HEK293 (cell line): Measurements from ENCODE around the gene PTDSS2.

Experiments
- FEZF1 ChIP-seq: fragments of 450-650 bp; formaldehyde crosslinking; IDR thresholded peaks from 2 replicates; pipeline ENCODE4 v1.5.1; 2016; ENCODE audit warnings: missing biosample characterization, missing genetic modification characterization
- IKZF3 ChIP-seq: fragments of 450-650 bp; IDR thresholded peaks from 2 replicates; pipeline ENCODE4 v1.5.0; 2018; ENCODE audit warnings: missing biosample characterization, mild to moderate bottlenecking, missing genetic modification characterization, moderate library complexity
- KLF9 ChIP-seq: fragments of 450-650 bp; formaldehyde crosslinking; IDR thresholded peaks from 2 replicates; pipeline ENCODE4 v1.5.1; 2016; ENCODE audit warnings: missing biosample characterization, missing genetic modification characterization, low read depth
- SALL2 ChIP-seq: fragments of 450-650 bp; formaldehyde crosslinking; IDR thresholded peaks from 2 replicates; pipeline ENCODE4 v1.5.0; 2017; ENCODE audit warnings: missing biosample characterization, mild to moderate bottlenecking, missing genetic modification characterization, borderline replicate concordance
- SP3 ChIP-seq: fragments of 450-650 bp; formaldehyde crosslinking; IDR thresholded peaks from 2 replicates; pipeline ENCODE4 v1.5.1; 2016; ENCODE audit warnings: missing biosample characterization, missing genetic modification characterization
- SP7 ChIP-seq: fragments of 450-650 bp; formaldehyde crosslinking; IDR thresholded peaks from 2 replicates; pipeline ENCODE4 v1.5.1; 2016; ENCODE audit warnings: missing biosample characterization, missing genetic modification characterization
- ZBTB20 ChIP-seq: fragments of 450-650 bp; formaldehyde crosslinking; IDR thresholded peaks from 2 replicates; pipeline ENCODE4 v1.5.1; 2016; ENCODE audit warnings: missing biosample characterization, missing genetic modification characterization
- ZBTB7A ChIP-seq: fragments of 450-650 bp; formaldehyde crosslinking; IDR thresholded peaks from 2 replicates; pipeline ENCODE4 v1.5.1; 2016; ENCODE audit warnings: low read depth, missing biosample characterization, missing genetic modification characterization
- ZFHX2 ChIP-seq: fragments of 450-650 bp; formaldehyde crosslinking; conservative IDR thresholded peaks from 2 replicates; pipeline ENCODE4 v1.5.1; 2016; ENCODE audit warnings: missing biosample characterization, missing genetic modification characterization
- ZNF114 ChIP-seq: fragments of 450-650 bp; formaldehyde crosslinking; IDR thresholded peaks from 2 replicates; pipeline ENCODE4 v1.5.0; 2017; ENCODE audit warnings: missing biosample characterization, missing genetic modification characterization
- ZNF174 ChIP-seq: fragments of 450-650 bp; formaldehyde crosslinking; IDR thresholded peaks from 2 replicates; pipeline ENCODE4 v1.5.0; 2017; ENCODE audit warnings: missing biosample characterization, mild to moderate bottlenecking, missing genetic modification characterization
- ZNF184 ChIP-seq: fragments of 450-650 bp; IDR thresholded peaks from 2 replicates; pipeline ENCODE4 v1.5.1; 2018; ENCODE audit warnings: missing biosample characterization, mild to moderate bottlenecking, missing genetic modification characterization
- ZNF280D ChIP-seq: fragments of 450-650 bp; formaldehyde crosslinking; IDR thresholded peaks from 2 replicates; pipeline ENCODE4 v1.5.1; 2016; ENCODE audit warnings: missing biosample characterization, missing genetic modification characterization
- ZNF37A ChIP-seq: fragments of 450-650 bp; IDR thresholded peaks from 2 replicates; pipeline ENCODE4 v1.5.1; 2018; ENCODE audit warnings: missing biosample characterization, missing genetic modification characterization
- ZNF391 ChIP-seq: fragments of 450-650 bp; formaldehyde crosslinking; IDR thresholded peaks from 2 replicates; pipeline ENCODE4 v1.5.1; 2016; ENCODE audit warnings: low read depth, missing biosample characterization, missing genetic modification characterization, borderline replicate concordance
- ZNF423 ChIP-seq: fragments of 450-650 bp; formaldehyde crosslinking; IDR thresholded peaks from 2 replicates; pipeline ENCODE4 v1.5.1; 2016; ENCODE audit warnings: missing biosample characterization, missing genetic modification characterization
- ZNF426 ChIP-seq: fragments of 450-650 bp; formaldehyde crosslinking; IDR thresholded peaks from 2 replicates; pipeline ENCODE4 v1.5.1; 2017; ENCODE audit warnings: missing biosample characterization, missing genetic modification characterization, mild to moderate bottlenecking, inconsistent platforms, moderate library complexity
- ZNF561 ChIP-seq: fragments of 450-650 bp; IDR thresholded peaks from 2 replicates; pipeline ENCODE4 v1.5.1; 2018; ENCODE audit warnings: missing biosample characterization, missing genetic modification characterization, borderline replicate concordance
- TF ChIP-seq, protein P1 (sequence below): fragments of 450-650 bp; formaldehyde crosslinking; IDR thresholded peaks from 2 replicates; pipeline ENCODE4 v1.5.1; 2016; ENCODE audit warnings: missing biosample characterization, missing genetic modification characterization, low read depth
- TF ChIP-seq, protein P2 (sequence below): fragments of 450-650 bp; IDR thresholded peaks from 2 replicates; pipeline ENCODE4 v1.5.1; 2018; ENCODE audit warnings: missing biosample characterization, mild to moderate bottlenecking, missing genetic modification characterization
- TF ChIP-seq, protein P3 (sequence below): fragments of 450-650 bp; formaldehyde crosslinking; conservative IDR thresholded peaks from 2 replicates; pipeline ENCODE4 v1.5.1; 2016; ENCODE audit warnings: low read depth, missing biosample characterization, missing genetic modification characterization
- TF ChIP-seq, protein P4 (sequence below): fragments of 450-650 bp; formaldehyde crosslinking; IDR thresholded peaks from 2 replicates; pipeline ENCODE4 v1.5.1; 2016; ENCODE audit warnings: missing biosample characterization, missing genetic modification characterization
- TF ChIP-seq, protein P5 (sequence below): fragments of 450-650 bp; formaldehyde crosslinking; IDR thresholded peaks from 2 replicates; pipeline ENCODE4 v1.5.1; 2017; ENCODE audit warnings: missing biosample characterization, missing genetic modification characterization
- TF ChIP-seq, protein P6 (sequence below): fragments of 450-650 bp; formaldehyde crosslinking; IDR thresholded peaks from 2 replicates; pipeline ENCODE4 v1.5.1; 2016; ENCODE audit warnings: missing biosample characterization, missing genetic modification characterization

The PTDSS2 gene

DNA sequence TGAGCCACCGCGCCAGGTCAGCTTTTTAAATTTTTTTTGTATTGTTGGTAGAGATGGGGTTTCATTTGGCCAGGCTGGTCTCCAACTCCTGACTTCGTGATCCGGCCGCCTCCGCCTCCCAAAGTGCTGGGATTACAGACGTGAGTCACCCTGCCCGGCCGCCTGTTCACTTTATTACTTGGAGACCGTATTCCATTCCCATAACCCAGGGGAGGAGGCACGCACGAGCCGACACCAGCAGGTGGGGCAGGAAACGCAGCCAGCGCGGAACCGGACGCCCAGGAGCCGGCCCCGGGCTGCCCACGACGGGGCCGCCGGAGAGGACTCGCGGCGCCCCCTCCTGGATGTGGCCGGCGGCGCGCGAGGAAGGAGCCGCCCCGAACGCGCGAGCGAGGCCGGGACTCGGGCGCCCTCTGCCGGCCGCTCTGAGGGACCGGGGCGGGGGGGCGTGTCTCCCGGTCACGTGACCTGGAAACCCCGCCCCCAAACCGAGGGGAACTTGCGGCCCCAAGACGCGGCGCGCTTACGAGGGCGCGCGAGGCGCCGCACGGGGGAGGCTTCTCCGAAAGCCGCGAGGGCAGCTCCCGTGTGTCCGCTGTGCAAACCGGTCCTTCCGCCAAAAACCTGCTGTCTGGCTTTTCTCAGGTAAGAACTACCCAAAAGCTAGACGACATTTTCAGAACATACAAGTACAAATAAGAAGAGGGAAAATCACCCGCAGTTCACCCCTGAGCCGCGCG lies 68.6 kb downstream of the PTDSS2 start (continued):
- TF ChIP-seq KLF9 (tag by site-specific recombination) (peak; percentile 86), SP7 (tag by site-specific recombination) (peak; percentile 62), ZFHX2 (peak; percentile 55), ZNF426 (tag by site-specific recombination) (no peak), ZNF423 (tag by site-specific recombination) (no peak), SALL2 (no peak), ZBTB7A (tag by site-specific recombination) (no peak), IKZF3 (tag by site-specific recombination) (peak; percentile 65), ZNF37A (tag by site-specific recombination) (no peak), ZNF174 (tag by site-specific recombination) (no peak), ZNF561 (tag by site-specific recombination) (peak; percentile 85; the same call in 1 of the 2 replicates), ZBTB20 (peak; percentile 80), FEZF1 (tag by site-specific recombination) (no peak), ZNF114 (no peak), ZNF184 (tag by site-specific recombination) (peak; percentile 65; the same call in 1 of the 2 replicates), SP3 (tag by site-specific recombination) (peak; percentile 31), ZNF391 (tag by site-specific recombination) (0 out of 2 replicates have a peak, but pooled peaks have one; percentile 18), ZNF280D (tag by site-specific recombination) (no peak)
- TF ChIP-seq, protein P1, sequence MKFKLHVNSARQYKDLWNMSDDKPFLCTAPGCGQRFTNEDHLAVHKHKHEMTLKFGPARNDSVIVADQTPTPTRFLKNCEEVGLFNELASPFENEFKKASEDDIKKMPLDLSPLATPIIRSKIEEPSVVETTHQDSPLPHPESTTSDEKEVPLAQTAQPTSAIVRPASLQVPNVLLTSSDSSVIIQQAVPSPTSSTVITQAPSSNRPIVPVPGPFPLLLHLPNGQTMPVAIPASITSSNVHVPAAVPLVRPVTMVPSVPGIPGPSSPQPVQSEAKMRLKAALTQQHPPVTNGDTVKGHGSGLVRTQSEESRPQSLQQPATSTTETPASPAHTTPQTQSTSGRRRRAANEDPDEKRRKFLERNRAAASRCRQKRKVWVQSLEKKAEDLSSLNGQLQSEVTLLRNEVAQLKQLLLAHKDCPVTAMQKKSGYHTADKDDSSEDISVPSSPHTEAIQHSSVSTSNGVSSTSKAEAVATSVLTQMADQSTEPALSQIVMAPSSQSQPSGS (tag by site-specific recombination), result no peak
- TF ChIP-seq, protein P2, sequence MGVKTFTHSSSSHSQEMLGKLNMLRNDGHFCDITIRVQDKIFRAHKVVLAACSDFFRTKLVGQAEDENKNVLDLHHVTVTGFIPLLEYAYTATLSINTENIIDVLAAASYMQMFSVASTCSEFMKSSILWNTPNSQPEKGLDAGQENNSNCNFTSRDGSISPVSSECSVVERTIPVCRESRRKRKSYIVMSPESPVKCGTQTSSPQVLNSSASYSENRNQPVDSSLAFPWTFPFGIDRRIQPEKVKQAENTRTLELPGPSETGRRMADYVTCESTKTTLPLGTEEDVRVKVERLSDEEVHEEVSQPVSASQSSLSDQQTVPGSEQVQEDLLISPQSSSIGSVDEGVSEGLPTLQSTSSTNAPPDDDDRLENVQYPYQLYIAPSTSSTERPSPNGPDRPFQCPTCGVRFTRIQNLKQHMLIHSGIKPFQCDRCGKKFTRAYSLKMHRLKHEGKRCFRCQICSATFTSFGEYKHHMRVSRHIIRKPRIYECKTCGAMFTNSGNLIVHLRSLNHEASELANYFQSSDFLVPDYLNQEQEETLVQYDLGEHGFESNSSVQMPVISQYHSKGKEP (tag by site-specific recombination), result peak; percentile 58; the same call in 1 of the 2 replicates
- TF ChIP-seq, protein P3, sequence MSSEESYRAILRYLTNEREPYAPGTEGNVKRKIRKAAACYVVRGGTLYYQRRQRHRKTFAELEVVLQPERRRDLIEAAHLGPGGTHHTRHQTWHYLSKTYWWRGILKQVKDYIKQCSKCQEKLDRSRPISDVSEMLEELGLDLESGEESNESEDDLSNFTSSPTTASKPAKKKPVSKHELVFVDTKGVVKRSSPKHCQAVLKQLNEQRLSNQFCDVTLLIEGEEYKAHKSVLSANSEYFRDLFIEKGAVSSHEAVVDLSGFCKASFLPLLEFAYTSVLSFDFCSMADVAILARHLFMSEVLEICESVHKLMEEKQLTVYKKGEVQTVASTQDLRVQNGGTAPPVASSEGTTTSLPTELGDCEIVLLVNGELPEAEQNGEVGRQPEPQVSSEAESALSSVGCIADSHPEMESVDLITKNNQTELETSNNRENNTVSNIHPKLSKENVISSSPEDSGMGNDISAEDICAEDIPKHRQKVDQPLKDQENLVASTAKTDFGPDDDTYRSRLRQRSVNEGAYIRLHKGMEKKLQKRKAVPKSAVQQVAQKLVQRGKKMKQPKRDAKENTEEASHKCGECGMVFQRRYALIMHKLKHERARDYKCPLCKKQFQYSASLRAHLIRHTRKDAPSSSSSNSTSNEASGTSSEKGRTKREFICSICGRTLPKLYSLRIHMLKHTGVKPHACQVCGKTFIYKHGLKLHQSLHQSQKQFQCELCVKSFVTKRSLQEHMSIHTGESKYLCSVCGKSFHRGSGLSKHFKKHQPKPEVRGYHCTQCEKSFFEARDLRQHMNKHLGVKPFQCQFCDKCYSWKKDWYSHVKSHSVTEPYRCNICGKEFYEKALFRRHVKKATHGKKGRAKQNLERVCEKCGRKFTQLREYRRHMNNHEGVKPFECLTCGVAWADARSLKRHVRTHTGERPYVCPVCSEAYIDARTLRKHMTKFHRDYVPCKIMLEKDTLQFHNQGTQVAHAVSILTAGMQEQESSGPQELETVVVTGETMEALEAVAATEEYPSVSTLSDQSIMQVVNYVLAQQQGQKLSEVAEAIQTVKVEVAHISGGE (tag by site-specific recombination), result peak; percentile 48; the same call in 1 of the 2 replicates
- TF ChIP-seq, protein P4, sequence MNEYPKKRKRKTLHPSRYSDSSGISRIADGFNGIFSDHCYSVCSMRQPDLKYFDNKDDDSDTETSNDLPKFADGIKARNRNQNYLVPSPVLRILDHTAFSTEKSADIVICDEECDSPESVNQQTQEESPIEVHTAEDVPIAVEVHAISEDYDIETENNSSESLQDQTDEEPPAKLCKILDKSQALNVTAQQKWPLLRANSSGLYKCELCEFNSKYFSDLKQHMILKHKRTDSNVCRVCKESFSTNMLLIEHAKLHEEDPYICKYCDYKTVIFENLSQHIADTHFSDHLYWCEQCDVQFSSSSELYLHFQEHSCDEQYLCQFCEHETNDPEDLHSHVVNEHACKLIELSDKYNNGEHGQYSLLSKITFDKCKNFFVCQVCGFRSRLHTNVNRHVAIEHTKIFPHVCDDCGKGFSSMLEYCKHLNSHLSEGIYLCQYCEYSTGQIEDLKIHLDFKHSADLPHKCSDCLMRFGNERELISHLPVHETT (tag by site-specific recombination), result no peak
- TF ChIP-seq, protein P5, sequence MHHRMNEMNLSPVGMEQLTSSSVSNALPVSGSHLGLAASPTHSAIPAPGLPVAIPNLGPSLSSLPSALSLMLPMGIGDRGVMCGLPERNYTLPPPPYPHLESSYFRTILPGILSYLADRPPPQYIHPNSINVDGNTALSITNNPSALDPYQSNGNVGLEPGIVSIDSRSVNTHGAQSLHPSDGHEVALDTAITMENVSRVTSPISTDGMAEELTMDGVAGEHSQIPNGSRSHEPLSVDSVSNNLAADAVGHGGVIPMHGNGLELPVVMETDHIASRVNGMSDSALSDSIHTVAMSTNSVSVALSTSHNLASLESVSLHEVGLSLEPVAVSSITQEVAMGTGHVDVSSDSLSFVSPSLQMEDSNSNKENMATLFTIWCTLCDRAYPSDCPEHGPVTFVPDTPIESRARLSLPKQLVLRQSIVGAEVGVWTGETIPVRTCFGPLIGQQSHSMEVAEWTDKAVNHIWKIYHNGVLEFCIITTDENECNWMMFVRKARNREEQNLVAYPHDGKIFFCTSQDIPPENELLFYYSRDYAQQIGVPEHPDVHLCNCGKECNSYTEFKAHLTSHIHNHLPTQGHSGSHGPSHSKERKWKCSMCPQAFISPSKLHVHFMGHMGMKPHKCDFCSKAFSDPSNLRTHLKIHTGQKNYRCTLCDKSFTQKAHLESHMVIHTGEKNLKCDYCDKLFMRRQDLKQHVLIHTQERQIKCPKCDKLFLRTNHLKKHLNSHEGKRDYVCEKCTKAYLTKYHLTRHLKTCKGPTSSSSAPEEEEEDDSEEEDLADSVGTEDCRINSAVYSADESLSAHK (tag by site-specific recombination), result peak; percentile 42; the same call in 1 of the 2 replicates
- TF ChIP-seq, protein P6, sequence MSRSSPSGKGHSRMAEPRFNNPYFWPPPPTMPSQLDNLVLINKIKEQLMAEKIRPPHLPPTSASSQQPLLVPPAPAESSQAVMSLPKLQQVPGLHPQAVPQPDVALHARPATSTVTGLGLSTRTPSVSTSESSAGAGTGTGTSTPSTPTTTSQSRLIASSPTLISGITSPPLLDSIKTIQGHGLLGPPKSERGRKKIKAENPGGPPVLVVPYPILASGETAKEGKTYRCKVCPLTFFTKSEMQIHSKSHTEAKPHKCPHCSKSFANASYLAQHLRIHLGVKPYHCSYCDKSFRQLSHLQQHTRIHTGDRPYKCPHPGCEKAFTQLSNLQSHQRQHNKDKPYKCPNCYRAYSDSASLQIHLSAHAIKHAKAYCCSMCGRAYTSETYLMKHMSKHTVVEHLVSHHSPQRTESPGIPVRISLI, result no peak
